Activated naive CD4-positive, alpha-beta T cell treated with anti-CD3 and anti-CD28 coated beads, Interleukin-2, amount 50 U/mL, for 72 hours (primary cell): ENCODE results near the gene SPI1. TPM values are rescaled to one million over a fixed set of nuclear protein-coding genes. Genes with fewer than 3 reads are reported as not detected.
A peak's percentile ranks its signal among the peaks of the same experiment; 100 is the strongest.

Experiments
- ATAC-seq, 2 donors: fragments of 150-1000 bp; cut with Tn5 transposase; 2 replicates each; pipeline ENCODE4 v1.10.0; 2021; ENCODE audit warnings: mild to moderate bottlenecking in 2 of 2, moderate library complexity in 2 of 2
- DNase-seq, 2 donors: peaks; one replicate each; pipeline ENCODE4 v3.0.0; 2021 to 2022; ENCODE audit warnings: low spot score in 2 of 2
- H3K27ac Mint-ChIP-seq, 2 donors: one replicate each; pipeline ENCODE4 v1.8.0; 2022; ENCODE audit warnings: mild to moderate bottlenecking in 2 of 2, mixed read lengths in 2 of 2
- H3K36me3 Mint-ChIP-seq, 2 donors: one replicate each; pipeline ENCODE4 v1.8.0; 2022; ENCODE audit warnings: mixed read lengths in 2 of 2
- H3K9me3 Mint-ChIP-seq, 2 donors: one replicate each; pipeline ENCODE4 v1.8.0; 2022; ENCODE audit warnings: mixed read lengths in 2 of 2
- total RNA-seq, 2 donors: library from RNA; stranded (reverse); gene quantifications; one replicate each; pipeline ENCODE4 v1.2.3, GENCODE V29; 2022

The SPI1 gene
- total RNA-seq, 2 donors from 2014 or later: 0.20 TPM; not detected in 1

DNA sequence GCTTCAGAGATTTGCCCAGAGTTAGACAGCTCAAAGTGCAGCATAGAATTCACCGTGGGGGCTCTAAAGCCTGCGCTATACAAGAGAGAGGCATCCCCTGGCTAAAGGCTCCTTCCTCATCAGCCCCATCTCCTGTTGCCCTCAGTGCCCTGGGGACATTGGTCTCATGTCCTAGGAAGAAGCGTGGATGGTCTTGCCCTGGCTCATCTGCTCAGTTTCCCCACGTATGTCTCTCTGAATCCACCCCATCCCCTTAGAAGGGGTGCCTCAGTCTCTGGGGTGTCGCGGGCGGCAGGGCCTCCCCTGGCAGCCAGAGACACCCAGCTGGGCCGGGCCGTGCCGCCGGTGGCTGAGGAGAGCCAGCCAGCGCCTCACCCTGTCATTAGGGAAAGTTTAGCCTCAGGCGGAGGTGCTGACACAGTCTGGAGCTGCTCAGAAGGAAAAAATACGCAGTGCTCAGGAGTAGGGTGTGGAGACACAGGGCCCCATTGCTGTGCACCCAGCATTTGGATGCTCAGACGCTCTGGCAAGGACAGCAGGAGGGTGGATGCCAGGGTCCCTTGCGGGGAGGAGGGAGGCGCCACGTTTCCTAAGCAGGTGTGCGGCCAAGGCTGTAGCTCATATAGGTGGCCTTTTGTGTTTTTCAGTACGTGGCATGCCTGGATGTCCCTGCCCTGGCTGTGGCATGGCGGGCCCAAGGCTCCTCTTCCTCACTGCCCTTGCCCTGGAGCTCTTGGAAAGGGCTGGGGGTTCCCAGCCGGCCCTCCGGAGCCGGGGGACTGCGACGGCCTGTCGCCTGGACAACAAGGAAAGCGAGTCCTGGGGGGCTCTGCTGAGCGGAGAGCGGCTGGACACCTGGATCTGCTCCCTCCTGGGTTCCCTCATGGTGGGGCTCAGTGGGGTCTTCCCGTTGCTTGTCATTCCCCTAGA is 31.4 kb upstream of the SPI1 start:
- DNase-seq (no peak), ATAC-seq (no peak)
- Mint-ChIP-seq H3K27ac (peak overlapping the region; percentile 90 to 95), H3K36me3 (no peaks in the 10 kb centered on the region), H3K9me3 (no peaks in the 10 kb centered on the region)

- no peak for ATAC-seq
- Mint-ChIP-seq H3K9me3 (no peaks in the 10 kb centered on the region), H3K27ac (peak overlapping the region; percentile 90 to 95), H3K36me3 (no peaks in the 10 kb centered on the region)
- no peak for DNase-seq
These were observed 30.5 kb upstream of the SPI1 start for GRCh38 chr11:47408598-47409439.

DNA sequence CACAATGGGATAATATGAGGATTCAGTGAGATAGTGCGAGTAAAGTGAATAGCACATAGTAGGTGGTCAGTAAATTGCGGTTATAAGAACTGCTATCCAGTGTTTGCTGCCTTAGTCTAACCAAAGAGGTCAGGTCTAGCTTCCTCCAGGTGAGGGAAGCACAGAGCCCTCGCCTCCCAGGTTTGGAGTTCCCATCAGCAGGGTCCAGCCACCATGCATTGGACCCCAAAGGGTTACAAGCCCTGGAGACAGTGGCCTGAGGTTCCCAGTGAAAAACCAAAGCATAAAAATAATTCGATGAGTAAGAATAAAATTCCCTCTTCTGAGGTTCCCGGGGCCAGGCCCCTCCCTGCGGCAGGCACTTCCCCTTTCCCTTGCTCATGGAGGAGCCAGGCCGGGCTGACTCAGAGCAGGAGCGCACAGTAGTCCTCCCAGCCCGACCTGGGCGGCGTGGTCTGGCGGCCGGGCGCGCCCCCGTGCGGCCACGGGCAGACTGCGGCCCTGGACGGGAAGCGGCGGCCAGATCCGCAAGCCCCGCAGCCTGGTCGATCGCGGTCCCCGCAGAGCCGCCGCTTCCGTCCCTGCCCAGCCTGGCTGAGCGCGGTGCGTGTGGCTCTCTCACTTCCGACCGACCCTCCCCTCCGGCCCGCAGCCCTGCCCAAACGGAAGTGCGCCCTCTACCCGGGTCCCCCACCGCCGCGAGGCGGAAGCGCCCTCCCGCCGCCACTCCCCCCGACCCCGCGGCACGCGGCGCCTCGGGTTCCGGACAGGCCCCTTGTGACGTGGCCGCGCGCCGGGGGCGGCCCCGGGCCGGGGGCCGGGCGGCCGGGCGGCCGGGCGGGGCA is 29.6 kb upstream of the SPI1 start, which contains the start of gene SLC39A13:
TSS of gene SLC39A13 (plus strand) at position 845 of the 845 bp plus-strand sequence. CDS start 1,505 bp downstream, outside the sequence.
- DNase-seq (peak; percentile 97 to 98), ATAC-seq (peak; percentile 86 to 93)
- Mint-ChIP-seq H3K27ac (peak within 1 kb of the TSS; percentile 90 to 95), H3K9me3 (no peaks in the 10 kb centered on the region), H3K36me3 (no peaks in the 10 kb centered on the region)

- Mint-ChIP-seq H3K27ac (peak overlapping the region; percentile 90), H3K36me3 (no peaks in the 10 kb centered on the region), H3K9me3 (no peaks in the 10 kb centered on the region)
- ATAC-seq (no peak), DNase-seq (no peak)
These were observed 28.8 kb upstream of the SPI1 start for GRCh38 chr11:47406896-47407745.

- DNase-seq: no peak
- Mint-ChIP-seq H3K27ac (peak overlapping the region in 1 of 2 donors; percentile 33), H3K9me3 (no peaks in the 10 kb centered on the region), H3K36me3 (no peaks in the 10 kb centered on the region)
- no peak for ATAC-seq
These were observed 25.2 kb upstream of the SPI1 start for GRCh38 chr11:47403571-47403970.

- peak overlapping the region in 1 of 2 donors; percentile 33 for H3K27ac Mint-ChIP-seq
- no peaks in the 10 kb centered on the region for H3K36me3 Mint-ChIP-seq
- H3K9me3 Mint-ChIP-seq: no peaks in the 10 kb centered on the region
- ATAC-seq (no peak), DNase-seq (no peak)
These were observed 24.8 kb upstream of the SPI1 start for GRCh38 chr11:47403135-47403534.

DNA sequence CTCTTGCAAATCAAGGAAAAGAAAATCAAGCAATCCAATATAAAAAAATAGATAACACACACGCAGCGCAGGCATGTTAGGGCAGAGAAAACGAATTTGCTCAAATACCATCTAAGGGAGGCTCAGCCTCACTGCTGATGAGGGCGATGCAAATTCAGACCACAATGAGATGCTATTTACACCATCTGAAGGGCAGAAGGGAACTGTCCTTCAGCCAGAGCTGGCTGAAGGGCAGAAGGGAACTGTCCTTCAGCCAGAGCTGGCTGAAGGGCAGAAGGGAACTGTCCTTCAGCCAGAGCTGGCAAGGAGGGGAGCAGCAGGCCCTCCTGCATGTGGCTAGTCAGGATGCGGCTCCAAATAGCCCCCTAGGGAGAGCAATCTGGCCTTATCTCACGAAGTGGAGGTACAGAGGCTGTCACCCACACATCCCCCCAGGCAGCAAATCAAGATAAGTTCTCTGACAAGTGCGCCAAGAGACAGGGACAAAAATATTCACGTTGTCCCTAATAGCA is 22.5 kb upstream of the SPI1 start:
- Mint-ChIP-seq H3K27ac (peak overlapping the region; percentile 68 to 77), H3K36me3 (no peaks in the 10 kb centered on the region), H3K9me3 (no peaks in the 10 kb centered on the region)
- no peak for DNase-seq
- peak in 1 of 2 donors; percentile 30 for ATAC-seq

DNA sequence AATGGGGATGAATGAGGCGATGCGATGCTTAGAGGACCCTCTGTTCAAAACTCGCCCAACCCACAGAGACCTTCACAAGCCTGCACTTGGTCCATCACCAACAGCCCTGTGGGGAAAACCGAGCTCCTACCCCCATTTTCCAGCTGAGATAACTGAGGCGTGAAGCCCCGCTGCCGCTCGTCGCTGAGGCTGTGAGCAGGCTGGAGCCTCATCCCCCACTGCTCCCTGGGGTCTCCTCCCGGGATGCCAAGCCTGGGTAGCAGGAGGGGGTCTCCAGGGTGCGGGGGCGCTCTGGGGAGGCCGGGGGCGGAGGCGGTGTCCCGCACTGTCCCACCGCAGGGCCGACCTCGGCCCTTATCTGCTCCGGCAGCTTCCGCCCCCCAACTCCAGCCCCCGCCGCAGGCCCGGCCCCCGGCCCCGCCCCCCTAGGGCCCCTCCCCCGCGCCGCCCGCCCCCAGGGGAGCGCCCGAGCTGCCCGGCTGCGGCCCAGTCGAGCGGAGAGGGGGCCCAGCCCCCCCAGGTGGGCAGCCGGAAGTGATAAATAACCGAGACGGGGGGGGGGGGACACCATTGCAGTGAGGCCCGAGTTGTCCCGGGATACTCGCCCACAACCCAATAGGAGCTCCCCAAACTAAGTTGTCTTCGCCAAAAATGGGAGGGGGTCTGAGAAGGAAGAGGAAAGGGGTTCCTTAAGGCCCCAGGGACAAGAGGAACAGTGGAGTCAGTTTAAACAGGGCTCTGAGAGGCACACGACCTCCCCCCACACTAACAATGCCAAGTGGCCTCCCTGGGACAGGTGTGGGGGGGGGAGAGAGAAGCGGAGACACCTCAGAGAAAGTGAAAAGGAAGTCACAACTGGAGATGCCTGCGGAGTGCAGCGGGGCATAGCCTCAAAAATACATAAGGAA is 21.8 kb upstream of the SPI1 start:
- ATAC-seq (peak; percentile 71 to 84), DNase-seq (peak in 1 of 2 donors; percentile 42)
- H3K9me3 Mint-ChIP-seq: no peaks in the 10 kb centered on the region
- no peaks in the 10 kb centered on the region for H3K36me3 Mint-ChIP-seq
- H3K27ac Mint-ChIP-seq: peak overlapping the region; percentile 68 to 89

DNA sequence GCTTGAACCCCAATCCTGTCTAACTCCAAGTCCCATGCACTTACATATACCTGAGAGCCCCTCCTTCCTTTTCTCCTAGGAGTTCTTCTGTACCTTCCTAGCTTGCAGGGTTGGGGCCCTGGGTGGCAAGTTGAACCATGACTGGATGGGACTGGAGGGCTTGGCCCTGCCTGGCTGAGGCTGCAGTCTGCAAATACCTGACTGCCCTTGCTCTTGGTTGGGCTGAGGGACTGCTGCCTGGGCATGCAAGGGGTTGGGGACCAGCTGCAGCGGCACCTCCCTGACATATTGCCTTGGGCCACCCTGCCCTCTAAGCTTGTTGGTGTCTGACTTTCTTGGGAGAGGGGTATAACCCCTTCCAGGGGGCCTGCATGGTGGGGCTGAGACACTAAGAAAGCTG is 20.2 kb upstream of the SPI1 start:
- DNase-seq: no peak
- Mint-ChIP-seq H3K9me3 (no peaks in the 10 kb centered on the region), H3K36me3 (no peaks in the 10 kb centered on the region), H3K27ac (peak overlapping the region in 1 of 2 donors; percentile 50)
- no peak for ATAC-seq

GRCh38 chr11:47398011-47398410 is 19.7 kb upstream of the SPI1 start:
- ATAC-seq: no peak

GRCh38 chr11:47396049-47396320 is 17.6 kb upstream of the SPI1 start:
- Mint-ChIP-seq H3K27ac (peak overlapping the region in 1 of 2 donors; percentile 88), H3K36me3 (no peaks in the 10 kb centered on the region), H3K9me3 (no peaks in the 10 kb centered on the region)
- no peak for ATAC-seq
- no peak for DNase-seq

More at GRCh38 chr11:47398011-47398410, 19.7 kb upstream of the SPI1 start:
- no peaks in the 10 kb centered on the region for H3K9me3 Mint-ChIP-seq
- no peak overlapping the region for H3K27ac Mint-ChIP-seq
- no peak for DNase-seq
- no peaks in the 10 kb centered on the region for H3K36me3 Mint-ChIP-seq

GRCh38 chr11:47395223-47396048 is 17.1 kb upstream of the SPI1 start:
- DNase-seq (no peak), ATAC-seq (no peak)
- no peaks in the 10 kb centered on the region for H3K9me3 Mint-ChIP-seq
- no peaks in the 10 kb centered on the region for H3K36me3 Mint-ChIP-seq
- H3K27ac Mint-ChIP-seq: peak overlapping the region; percentile 88 to 92

DNA sequence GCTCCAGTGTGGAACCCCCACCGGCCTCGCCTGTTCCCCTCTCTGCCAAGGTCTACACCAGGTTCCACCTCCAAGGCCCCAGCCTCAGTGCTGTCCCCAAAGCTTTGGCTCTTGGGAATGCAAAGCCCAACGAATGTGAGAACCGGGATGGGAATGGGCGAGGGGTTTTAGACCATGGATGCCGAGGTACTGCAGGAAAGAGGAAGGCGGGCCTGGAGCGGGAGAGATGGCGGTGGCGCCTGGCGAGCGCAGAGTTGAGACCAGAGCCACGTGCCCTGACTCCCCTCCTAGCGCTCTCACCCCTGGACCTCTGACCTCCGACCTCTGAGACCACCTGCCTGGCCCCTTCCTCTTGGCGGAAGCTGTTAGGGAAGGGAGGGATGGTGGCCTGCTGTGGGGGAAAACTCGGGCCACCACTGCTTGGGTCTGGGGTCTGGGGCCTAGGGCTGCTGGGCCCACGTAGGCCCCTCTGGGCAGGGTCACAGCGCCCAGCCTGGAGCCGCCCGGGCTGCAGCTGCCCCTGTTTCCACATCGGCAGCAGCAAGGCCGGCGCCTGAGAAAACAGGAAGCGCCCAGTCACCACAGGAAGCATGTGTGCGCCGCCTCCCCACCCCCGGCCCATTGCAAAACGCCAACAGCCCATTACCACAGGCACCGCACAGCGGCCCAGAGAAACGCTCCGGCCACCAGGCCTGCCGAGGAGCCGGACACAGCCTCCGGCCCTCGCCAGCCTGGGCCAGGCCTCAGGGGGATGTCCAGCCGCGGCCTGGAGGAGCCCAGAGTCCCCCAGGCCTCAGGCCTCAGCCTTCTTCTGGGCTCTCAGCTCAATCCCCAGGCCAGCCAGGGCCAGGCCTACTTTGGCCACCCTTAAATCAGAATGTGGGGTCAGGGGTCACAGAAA is 16.2 kb upstream of the SPI1 start:
- ATAC-seq (peak; percentile 77 to 93), DNase-seq (peak; percentile 47 to 76)
- no peaks in the 10 kb centered on the region for H3K9me3 Mint-ChIP-seq
- no peaks in the 10 kb centered on the region for H3K36me3 Mint-ChIP-seq
- peak overlapping the region; percentile 88 to 93 for H3K27ac Mint-ChIP-seq
